Kasumi-1 (cell line): ENCODE results near the gene DUSP16.
"Not testable (repeated sequence)": the region's sequence is repeated elsewhere in the genome, so short reads cannot be mapped to it uniquely, and the experiment has no call there.

Source experiments
- DNase-seq, 2 experiments: peaks; one replicate each; lab custom pipeline; 2025; lab: John Stamatoyannopoulos, UW

Gene DUSP16

DNA sequence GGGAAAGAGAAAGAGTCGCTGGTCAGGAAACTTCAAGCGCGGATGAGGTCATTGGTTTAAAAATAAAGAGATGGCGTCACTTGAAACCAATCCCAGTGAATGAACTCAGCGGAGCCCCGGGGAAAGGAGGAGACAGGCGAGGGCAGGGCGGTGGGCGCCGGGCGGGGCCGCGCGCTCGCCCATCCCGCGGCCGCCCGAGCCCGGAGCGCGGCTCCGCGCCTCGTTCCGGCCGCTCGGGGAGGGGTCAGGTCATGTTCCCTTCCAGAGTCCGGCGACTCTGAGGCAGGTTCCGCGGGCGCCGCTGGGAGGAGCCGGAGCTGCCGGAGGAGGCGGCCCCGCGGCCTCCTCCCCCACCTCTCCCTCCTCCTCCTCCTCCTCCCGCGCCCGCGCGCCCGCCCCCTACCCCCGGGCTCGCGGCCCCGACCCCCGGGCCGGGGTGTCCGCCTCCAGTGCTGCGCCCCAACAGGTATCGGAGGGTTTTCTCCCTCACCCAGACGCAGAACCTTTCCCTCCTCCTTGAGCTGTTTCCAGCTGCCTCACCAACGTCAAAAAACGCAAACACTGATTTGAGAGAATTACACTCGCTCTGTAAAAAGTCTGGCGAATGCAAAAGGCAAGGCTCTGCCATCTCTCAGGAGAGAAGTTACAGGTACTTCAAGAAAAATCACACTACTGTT is at the start of gene DUSP16:
Gene DUSP16, minus strand, starts transcription at position 279 of the 677 bp plus-strand sequence. CDS start 41,765 bp downstream, outside the sequence.
- peak; percentile 39 to 46 for DNase-seq

GRCh38 chr12:12612358-12612757 is 49.7 kb upstream of the DUSP16 start:
- DNase-seq, result peak; percentile 15 to 32

DNA sequence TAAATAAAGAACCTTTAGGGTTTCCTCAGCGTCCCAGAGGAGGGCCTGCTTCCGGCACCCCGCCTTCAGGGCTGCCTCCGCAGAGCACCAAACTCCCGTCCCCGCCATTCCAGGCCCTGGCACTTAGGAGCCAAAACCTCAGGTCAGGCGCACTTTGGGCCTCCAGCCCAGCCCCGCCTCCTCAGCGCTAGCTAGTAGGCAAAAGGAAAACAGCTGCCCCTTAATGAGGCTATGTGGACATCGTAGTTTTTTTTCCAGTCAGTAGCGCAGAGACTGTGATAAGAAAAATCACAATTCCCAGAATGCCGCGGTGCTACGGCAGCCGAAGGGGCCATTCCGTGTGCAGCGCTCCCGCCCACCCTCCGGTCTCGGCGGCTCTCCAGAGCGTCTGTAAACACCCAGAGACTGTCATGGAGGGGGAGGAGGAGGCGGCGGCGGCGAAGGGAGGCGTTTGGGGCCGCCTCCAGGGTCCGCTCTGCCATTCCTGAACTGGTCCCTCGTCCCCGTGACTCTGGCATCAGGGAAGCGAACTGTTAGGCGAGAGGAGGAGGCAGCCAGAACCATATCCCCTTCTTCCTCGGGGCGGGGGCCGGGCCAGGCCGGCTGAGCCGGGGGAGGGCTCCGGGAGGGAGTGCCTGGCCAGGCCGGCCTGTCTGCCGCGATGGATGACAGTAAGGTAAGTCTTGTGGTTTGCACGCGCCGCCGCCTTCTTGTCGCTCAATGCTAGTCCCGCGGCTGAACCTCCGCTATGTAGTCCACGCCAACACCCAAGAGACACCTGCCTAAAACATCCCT is 49.0 kb upstream of the DUSP16 start, which contains the start of gene CREBL2:
Gene CREBL2, plus strand, starts transcription at position 365 of the 795 bp plus-strand sequence. Its CDS starts 297 bp downstream, at position 662.
- peak; percentile 65 to 66 for DNase-seq

- DNase-seq, result no peak
Measured at GRCh38 chr12:12610711-12611110, 48.0 kb upstream of the DUSP16 start.

- DNase-seq, result no peak
Measured at GRCh38 chr12:12609692-12610091, 47.0 kb upstream of the DUSP16 start.

- DNase-seq, result no peak
Measured at GRCh38 chr12:12608557-12608957, 45.9 kb upstream of the DUSP16 start.

DNA sequence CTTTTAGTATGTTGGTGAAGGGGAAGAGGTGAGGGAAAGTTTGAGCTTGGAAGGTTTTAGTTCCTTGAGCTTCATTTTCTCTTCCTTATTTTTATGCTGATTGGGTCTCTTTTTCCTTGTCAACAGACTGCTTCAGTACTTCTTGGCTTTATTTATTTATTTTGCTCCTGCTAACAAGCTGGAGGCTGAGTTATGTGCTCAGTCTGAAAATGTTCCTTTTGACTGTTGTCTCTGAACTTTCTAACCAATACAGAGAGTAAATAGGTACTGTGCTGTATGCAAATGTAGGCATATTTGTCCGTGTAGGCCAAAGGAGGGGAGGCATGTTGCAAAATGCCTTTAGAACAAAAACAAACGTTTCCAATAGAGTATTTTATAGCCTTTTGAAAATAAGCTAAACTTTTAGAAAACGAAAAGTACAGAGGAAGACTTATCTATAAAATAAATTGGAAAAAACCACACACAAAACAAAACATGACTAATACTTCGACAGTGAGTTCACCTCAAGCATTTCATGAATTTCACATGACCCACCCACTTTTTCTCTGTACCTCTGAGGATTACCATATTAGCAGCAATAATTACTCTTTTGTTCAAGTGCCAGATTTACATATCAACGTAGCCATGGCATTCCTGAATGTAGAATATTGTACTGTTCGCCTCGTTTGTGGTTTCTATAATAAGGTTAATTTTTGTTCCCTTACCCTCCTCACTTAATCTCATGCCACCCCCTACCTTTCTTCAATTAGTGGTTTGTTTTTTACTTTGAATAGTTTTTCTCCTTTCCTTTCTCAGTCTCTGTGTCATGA is 44.3 kb upstream of the DUSP16 start:
- no peak for DNase-seq

- DNase-seq, result no peak
Measured at GRCh38 chr12:12604740-12605139, 42.1 kb upstream of the DUSP16 start.

GRCh38 chr12:12600659-12601058 is 38.0 kb upstream of the DUSP16 start:
- DNase-seq, result no peak

DNA sequence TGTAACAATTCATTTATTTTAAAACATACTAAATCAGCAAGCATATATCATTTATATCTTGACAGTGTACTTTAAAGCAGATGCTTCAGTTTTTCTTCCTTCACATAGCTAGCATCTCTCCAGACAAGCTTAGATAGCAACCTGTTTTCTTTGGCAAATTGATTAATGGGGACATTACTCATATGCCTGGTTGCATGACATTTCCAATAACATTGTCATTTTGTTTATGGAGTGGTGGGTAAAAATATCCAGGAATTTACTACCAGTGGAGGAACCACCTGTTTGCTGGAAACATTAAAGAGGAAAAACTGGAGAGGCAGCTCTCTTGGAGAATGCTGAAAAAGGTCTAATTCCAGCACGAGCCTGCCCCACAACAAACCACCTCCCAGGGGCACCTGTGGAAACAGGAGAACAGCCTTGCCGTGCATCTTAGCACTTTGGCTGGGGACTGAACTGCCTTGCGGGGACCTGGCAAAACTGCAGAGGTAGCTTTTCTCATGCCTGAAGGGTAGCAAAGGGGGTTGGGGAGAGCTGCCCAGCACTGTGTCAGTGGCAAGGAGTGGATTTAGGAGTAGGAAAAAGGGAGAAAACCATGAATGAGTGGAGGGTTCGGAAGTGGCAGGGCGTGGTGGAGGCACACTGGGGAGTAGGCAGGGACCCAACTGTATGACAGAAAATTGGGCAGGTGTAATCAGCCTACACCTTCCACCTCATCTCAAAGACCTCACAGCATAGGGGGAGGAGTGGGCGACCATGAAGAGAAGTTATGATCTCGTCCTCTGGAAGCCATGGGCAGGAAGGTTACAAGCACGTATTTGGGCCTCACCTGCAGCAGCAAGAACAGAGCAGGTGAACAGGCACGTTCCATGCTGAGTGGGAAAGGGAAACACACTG is 37.3 kb upstream of the DUSP16 start:
- no peak for DNase-seq

GRCh38 chr12:12598864-12599263 is 36.2 kb upstream of the DUSP16 start:
- DNase-seq, result no peak

GRCh38 chr12:12596598-12596997 is 33.9 kb upstream of the DUSP16 start:
- not testable (repeated sequence) for DNase-seq

DNA sequence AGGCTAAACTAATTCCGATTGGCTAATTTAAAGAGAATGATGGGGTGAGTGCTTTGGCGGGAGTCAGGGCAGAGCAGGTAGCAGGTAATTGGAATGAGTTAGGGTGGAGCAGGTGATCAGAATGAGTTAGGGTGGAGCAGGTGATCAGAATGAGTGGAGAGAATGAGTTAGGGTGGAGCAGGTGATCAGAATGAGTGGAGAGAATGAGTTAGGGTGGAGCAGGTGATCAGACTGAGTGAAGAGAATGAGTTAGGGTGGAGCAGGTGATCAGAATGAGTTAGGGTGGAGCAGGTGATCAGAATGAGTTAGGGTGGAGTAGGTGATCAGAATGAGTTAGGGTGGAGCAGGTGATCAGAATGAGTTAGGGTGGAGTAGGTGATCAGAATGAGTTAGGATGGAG is 33.3 kb upstream of the DUSP16 start:
- not testable (repeated sequence) for DNase-seq

- DNase-seq, result no peak
Measured at GRCh38 chr12:12592930-12593329, 30.3 kb upstream of the DUSP16 start.

GRCh38 chr12:12590961-12591360 is 28.3 kb upstream of the DUSP16 start:
- no peak for DNase-seq

GRCh38 chr12:12588436-12588835 is 25.8 kb upstream of the DUSP16 start:
- not testable (repeated sequence) for DNase-seq

DNA sequence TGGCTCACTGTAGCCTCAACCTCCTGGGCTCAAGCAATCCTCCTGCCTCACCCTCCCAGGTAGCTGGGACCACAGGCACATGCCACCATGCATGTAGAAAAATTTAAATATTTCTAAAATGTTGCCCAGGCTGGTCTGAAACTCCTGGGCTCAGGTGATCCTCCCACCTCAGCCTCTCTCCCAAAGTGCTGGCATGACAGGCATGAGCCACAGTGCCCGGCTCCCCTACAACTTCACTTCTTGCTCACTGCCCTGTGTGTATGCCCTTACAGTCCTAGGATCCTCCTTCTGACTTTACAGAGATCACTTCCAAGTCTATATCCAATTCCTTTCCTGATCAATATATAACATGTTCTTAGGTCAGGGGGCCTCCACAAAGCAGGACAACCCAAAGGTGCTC is 25.2 kb upstream of the DUSP16 start:
- no peak for DNase-seq

GRCh38 chr12:12586879-12587675 is 24.4 kb upstream of the DUSP16 start:
- DNase-seq, result no peak

DNA sequence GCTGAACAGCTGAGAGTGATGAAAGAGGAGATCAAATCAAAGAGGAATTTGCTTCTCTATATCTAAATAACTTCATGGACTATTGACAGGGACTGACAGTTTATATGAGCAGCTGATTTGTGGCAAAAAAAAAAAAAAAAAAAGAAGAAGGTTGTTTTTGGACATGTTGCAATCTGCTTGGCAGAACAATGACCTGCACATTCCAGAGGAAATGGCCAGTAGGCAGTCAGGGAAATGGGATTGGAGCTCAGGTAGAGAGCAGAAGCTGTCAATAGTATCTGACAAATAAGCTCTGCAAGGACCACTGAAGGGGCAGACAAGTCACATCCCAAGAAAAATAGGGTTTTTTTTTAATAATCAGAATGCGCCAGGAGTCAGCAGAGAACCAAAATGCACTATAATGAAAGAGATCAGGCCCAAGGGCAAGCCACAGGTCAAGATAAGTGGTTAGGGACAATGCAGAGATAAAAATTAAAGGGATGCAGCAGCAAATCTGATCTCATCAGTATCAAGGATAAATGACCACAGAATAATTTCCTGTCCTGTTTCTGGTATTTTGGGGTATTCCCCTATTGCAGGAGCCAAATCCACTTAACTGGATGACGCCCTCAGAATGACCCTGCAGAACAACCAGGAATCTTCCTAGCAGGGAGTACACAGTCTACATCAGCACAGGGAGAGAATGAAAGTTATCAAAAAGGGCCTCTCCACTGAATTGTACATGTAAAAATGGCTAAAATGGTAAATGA is 22.6 kb upstream of the DUSP16 start:
- DNase-seq, result no peak
